Measurements from ENCODE around the gene CCDC172. TPM values are rescaled to one million over a fixed set of nuclear protein-coding genes. Genes with fewer than 3 reads are reported as not detected.

The CCDC172 gene
- total RNA-seq, 1 donor from 2014 or later, result not detected

DNA sequence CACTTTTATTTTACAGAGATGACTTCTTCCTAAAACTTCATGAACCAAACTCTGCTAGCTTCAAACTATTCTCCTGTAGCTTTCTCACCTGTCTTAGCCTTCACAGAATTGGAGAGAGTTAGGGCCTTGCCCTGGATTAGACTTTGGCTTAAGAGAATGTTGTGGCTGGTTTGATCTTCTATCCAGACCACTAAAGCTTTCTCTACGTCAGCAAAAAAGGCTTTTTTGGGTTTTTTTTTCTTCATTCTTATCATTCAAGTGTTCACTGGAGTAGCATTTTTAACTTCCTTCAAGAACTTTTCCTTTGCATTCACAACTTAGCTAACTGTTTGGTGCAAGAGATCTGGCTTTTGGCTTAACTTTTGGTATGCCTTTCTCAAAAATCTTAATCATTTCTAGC, 19.3 kb upstream of the CCDC172 start:
- H3K36me3 ChIP-seq (ENCODE audit: control insufficient read depth, insufficient read depth, low read length), result no peaks in the 10 kb centered on the region
- DNase-seq (ENCODE audit: low read depth), result no peak
- no peak overlapping the region for H3K4me3 ChIP-seq (ENCODE audit: low read depth, low read length)
- TF ChIP-seq, protein P1, sequence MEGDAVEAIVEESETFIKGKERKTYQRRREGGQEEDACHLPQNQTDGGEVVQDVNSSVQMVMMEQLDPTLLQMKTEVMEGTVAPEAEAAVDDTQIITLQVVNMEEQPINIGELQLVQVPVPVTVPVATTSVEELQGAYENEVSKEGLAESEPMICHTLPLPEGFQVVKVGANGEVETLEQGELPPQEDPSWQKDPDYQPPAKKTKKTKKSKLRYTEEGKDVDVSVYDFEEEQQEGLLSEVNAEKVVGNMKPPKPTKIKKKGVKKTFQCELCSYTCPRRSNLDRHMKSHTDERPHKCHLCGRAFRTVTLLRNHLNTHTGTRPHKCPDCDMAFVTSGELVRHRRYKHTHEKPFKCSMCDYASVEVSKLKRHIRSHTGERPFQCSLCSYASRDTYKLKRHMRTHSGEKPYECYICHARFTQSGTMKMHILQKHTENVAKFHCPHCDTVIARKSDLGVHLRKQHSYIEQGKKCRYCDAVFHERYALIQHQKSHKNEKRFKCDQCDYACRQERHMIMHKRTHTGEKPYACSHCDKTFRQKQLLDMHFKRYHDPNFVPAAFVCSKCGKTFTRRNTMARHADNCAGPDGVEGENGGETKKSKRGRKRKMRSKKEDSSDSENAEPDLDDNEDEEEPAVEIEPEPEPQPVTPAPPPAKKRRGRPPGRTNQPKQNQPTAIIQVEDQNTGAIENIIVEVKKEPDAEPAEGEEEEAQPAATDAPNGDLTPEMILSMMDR (IDR thresholded peaks at IDR 0.05; ENCODE audit: insufficient read depth, low read length, poor library complexity, severe bottlenecking), result no peak
- H3K27me3 ChIP-seq (ENCODE audit: control insufficient read depth, insufficient read depth, low read length), result no peaks in the 10 kb centered on the region

GRCh38 chr10:116306847-116307246, 17.4 kb upstream of the CCDC172 start:
- Histone ChIP-seq H3K4me3 (ENCODE audit: low read depth, low read length) (no peak overlapping the region), H3K27me3 (ENCODE audit: control insufficient read depth, insufficient read depth, low read length) (no peaks in the 10 kb centered on the region), H3K36me3 (ENCODE audit: control insufficient read depth, insufficient read depth, low read length) (no peaks in the 10 kb centered on the region)
- TF ChIP-seq, protein P1 (IDR thresholded peaks at IDR 0.05; ENCODE audit: insufficient read depth, low read length, poor library complexity, severe bottlenecking), result no peak
- no peak for DNase-seq (ENCODE audit: low read depth)

GRCh38 chr10:116307455-116307854, 16.8 kb upstream of the CCDC172 start:
- Histone ChIP-seq H3K27me3 (ENCODE audit: control insufficient read depth, insufficient read depth, low read length) (no peaks in the 10 kb centered on the region), H3K36me3 (ENCODE audit: control insufficient read depth, insufficient read depth, low read length) (no peaks in the 10 kb centered on the region), H3K4me3 (ENCODE audit: low read depth, low read length) (no peak overlapping the region)
- TF ChIP-seq, protein P1 (IDR thresholded peaks at IDR 0.05; ENCODE audit: insufficient read depth, low read length, poor library complexity, severe bottlenecking), result no peak
- no peak for DNase-seq (ENCODE audit: low read depth)

DNA sequence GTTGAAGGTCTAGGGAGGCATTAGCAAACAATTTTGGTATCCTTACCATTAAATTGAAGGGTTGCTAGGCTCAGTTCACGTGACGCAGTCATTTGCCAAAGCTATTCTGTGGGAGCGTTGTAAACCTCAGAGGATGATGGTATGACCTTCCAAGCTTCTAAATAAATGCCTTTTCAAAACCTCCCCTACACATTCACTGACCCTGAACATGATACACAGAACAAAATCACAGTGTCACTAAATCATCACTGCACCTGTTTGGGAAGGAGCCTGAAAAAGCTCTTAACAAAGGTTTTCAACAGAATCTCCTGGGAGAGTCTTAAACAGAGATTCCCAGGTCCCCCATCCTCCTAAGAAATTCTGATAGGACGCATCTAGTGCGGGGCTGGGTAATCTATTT, 13.2 kb upstream of the CCDC172 start:
- H3K4me3 ChIP-seq (ENCODE audit: low read depth, low read length), result no peak overlapping the region
- DNase-seq (ENCODE audit: low read depth), result no peak
- H3K36me3 ChIP-seq (ENCODE audit: control insufficient read depth, insufficient read depth, low read length), result no peaks in the 10 kb centered on the region
- H3K27me3 ChIP-seq (ENCODE audit: control insufficient read depth, insufficient read depth, low read length), result no peaks in the 10 kb centered on the region
- TF ChIP-seq, protein P1 (IDR thresholded peaks at IDR 0.05; ENCODE audit: insufficient read depth, low read length, poor library complexity, severe bottlenecking), result no peak

DNA sequence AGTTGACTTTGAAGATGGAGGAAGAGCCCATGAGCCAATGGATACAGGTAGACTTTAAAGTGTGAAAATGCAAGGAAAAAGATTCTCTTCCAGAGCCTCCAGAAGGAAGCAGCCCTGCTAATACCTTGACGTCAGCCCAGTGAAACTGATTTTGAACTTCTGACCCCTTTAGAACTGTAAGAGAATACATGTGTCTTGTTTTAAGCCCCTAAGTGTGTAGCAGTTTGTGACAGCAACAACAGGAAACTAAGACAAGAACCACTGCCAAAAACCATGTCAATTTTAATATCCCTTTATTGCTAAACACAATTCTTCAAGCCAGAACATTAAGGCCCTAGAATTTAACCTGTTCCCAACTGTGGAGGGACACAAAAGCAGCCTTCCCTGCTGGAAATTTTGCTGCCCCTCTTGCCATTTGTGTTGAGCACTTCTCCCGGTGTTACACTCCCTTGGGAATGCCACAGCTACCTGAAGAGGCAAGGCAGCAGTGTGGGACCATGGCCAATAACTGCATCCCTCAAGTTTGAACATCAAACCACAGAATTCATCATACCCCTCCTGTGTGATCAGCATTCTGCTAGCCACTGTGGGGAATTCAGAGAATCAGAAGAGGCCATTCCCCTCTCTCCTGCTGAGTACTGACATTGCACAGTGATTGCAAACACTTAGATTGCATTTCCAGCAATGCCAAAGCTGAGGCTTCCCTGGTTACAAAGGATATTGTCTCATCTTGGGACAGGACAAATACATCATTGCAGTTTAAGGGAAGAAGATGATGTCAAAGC, 12.3 kb upstream of the CCDC172 start:
- no peak for DNase-seq (ENCODE audit: low read depth)
- Histone ChIP-seq H3K36me3 (ENCODE audit: control insufficient read depth, insufficient read depth, low read length) (no peaks in the 10 kb centered on the region), H3K27me3 (ENCODE audit: control insufficient read depth, insufficient read depth, low read length) (no peaks in the 10 kb centered on the region), H3K4me3 (ENCODE audit: low read depth, low read length) (no peak overlapping the region)
- TF ChIP-seq, protein P1 (IDR thresholded peaks at IDR 0.05; ENCODE audit: insufficient read depth, low read length, poor library complexity, severe bottlenecking), result no peak

- TF ChIP-seq, protein P1 (IDR thresholded peaks at IDR 0.05; ENCODE audit: insufficient read depth, low read length, poor library complexity, severe bottlenecking), result no peak
- H3K27me3 ChIP-seq (ENCODE audit: control insufficient read depth, insufficient read depth, low read length), result no peaks in the 10 kb centered on the region
- no peak for DNase-seq (ENCODE audit: low read depth)
- H3K4me3 ChIP-seq (ENCODE audit: low read depth, low read length), result no peak overlapping the region
- no peaks in the 10 kb centered on the region for H3K36me3 ChIP-seq (ENCODE audit: control insufficient read depth, insufficient read depth, low read length)
Measured at GRCh38 chr10:116312548-116312947, 11.7 kb upstream of the CCDC172 start.
